Epithelial cell of proximal tubule (primary cell): ENCODE measurements around the gene TMEM256. TPM values are rescaled to one million over a fixed set of nuclear protein-coding genes. Genes with fewer than 3 reads are reported as not detected.

Experiments
- DNase-seq: peaks from one replicate; pipeline ENCODE4 v3.0.0-alpha.2; 2011; ENCODE audit warnings: low read depth
- H3K4me3 ChIP-seq: 2 replicates; pipeline ENCODE4 v1.5.1; 2011; ENCODE audit warnings: low read depth, mild to moderate bottlenecking, low read length
- CTCF ChIP-seq: conservative IDR thresholded peaks from 2 replicates; pipeline ENCODE4 v1.5.1; 2012; ENCODE audit warnings: low read depth, mild to moderate bottlenecking, low read length
- total RNA-seq: library from RNA; depleted of rRNA; stranded (reverse); fragments of >200 nt; gene quantifications from 2 replicates; pipeline ENCODE4 v1.2.3, GENCODE V29; 2015

The TMEM256 gene
- total RNA-seq, 1 donor from 2014 or later = 134 TPM

DNA sequence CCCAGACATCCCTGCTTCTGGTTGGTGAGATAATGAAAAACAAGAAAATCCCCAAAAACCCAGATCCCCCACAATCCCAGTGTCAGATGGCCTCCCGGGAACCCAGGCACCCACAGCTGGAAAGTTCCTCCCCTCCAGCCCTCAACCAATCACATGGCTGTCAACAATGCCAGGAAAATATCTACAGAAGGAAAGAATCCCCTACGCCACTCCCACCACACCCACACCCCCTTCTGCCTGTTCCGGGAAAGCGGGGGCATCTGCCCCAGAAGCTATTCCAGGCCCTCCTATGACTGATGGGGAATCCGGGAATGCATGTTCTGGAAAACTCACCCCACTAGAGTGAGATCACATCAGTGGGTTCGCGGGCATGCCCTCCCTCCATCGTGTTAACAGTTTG is 47.1 kb downstream of the TMEM256 start:
- no peak for TF ChIP-seq CTCF

DNA sequence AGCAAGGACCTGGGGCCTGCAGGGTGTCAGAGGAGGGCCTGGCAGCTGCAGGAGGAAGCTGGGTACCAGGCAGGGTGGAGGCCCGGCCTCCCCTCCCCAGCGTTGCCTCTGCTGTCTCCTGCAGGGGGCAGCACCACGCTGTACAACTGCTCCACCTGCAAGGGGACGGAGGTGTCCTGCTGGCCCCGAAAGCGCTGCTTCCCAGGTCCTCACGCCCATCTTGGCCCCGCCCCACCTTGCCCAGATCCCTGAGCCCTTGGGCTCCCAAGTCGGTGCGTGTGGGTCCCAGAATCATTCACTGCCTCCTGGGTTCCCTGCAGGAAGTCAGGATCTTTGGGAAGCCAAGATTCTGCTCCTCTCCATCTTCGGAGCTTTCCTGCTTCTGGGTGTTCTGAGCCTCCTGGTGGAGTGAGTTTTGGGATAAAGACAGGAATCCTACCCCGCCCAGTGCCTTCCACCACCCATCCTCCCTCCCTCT is 47.8 kb downstream of the TMEM256 start:
- no peak overlapping the region for H3K4me3 ChIP-seq
- DNase-seq = no peak
- TF ChIP-seq CTCF = peak; percentile 88

More for the DNA sequence above, 47.1 kb downstream of the TMEM256 start:
- DNase-seq = no peak
- H3K4me3 ChIP-seq = no peak overlapping the region

DNA sequence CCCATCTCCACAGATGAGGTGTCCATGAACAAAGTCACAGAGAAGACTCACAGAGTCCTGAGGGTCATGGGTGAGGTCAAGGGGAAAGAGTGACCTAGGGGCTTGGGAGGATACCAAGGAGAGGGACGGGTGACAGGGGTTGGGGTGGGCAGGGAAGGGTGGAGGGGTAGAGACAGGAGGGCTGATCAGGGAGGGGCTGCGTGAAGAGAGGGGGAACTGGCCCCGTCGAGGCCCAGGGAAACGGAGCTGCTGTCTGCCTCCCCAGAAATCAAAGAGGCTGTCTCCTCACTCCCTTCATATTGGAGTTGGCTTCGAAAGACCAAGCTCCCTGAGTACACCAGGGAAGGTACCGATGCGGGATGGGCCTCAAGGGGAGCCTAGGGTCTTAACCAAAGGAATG is 48.3 kb downstream of the TMEM256 start:
- DNase-seq = no peak
- TF ChIP-seq CTCF = no peak
- no peak overlapping the region for H3K4me3 ChIP-seq

DNA sequence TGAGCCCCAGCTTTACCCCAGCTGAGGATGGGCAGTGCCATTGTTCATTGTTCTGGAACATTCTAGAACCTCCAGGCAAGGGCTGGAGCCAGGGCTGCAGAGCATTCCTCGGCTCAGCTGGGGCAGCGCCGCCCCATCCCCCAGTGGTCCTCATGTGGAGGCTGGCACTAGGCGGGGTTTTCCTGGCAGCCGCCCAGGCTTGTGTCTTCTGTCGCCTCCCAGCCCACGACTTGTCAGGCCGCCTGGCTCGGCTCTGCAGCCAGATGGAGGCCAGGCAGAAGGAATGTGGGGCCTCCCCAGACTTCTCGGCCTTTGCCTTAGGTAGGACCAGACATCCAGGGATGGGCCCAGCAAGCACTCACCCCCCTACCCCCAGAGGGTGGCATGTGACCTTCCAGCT is 48.8 kb downstream of the TMEM256 start, which contains the start of gene TMEM95:
TMEM95 (plus strand) TSS at position 104 of the 400 bp plus-strand sequence; CDS start at position 153, 49 bp downstream.
- TF ChIP-seq CTCF = no peak
- DNase-seq = no peak
- H3K4me3 ChIP-seq = no peak within 1 kb of the TSS

DNA sequence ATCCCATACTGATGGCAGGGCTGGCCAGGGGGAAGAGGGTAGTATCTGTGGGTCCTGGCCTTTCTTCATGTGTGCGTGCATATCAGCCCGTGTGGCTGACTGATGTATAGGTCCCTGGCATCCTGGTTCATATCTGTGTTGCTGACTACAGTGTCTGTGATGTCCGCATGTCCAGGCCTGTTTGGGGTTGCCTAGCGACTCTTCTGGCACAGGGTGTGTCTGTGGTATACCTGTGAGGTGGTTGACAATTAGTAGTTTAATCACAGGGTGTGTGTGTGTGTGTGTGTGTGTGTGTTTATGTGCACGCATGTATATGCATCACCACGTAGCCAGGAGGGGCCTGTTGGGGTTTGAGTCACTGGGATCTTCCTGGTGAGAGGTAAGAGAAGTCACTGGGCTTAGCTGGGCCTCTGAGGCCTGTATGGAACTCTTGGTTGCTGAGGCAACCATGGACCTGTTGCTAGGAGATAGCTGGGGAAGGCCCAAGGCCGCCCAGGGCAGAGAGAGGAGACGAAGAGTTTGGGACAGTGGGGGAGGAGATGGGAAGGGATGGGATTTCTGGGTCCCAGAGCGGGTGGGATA is 49.5 kb downstream of the TMEM256 start:
- no peak for TF ChIP-seq CTCF
- DNase-seq = no peak
- no peak overlapping the region for H3K4me3 ChIP-seq

Other genes with a start within 250 kb of the TMEM256 start
- gene ASGR1, start 224.7 kb downstream of the TMEM256 start, total RNA-seq = 0.72 and 5.1 TPM in 2 replicates
- gene DLG4, start 184.3 kb downstream of the TMEM256 start, total RNA-seq = 2.6 and 7.8 TPM in 2 replicates
- 320 and 573 TPM in 2 replicates for gene ACADVL, start 184.2 kb downstream of the TMEM256 start, total RNA-seq
- 46.5 and 68.0 TPM in 2 replicates for gene DVL2, start 169.6 kb downstream of the TMEM256 start, total RNA-seq
- 27.1 and 42.8 TPM in 2 replicates for gene PHF23, start 164.6 kb downstream of the TMEM256 start, total RNA-seq
- gene GABARAP, start 161.6 kb downstream of the TMEM256 start, total RNA-seq = 298 and 570 TPM in 2 replicates
- 36.4 and 58.5 TPM in 2 replicates for gene CTDNEP1, start 152.4 kb downstream of the TMEM256 start, total RNA-seq
- gene ELP5, start 151.9 kb downstream of the TMEM256 start, total RNA-seq = 37.0 and 54.8 TPM in 2 replicates
- gene CLDN7, start 141.6 kb downstream of the TMEM256 start, total RNA-seq = 105 and 200 TPM in 2 replicates
- gene SLC2A4, start 122.4 kb downstream of the TMEM256 start, total RNA-seq = 0.23 and 0.36 TPM in 2 replicates
- gene YBX2, start 109.5 kb downstream of the TMEM256 start, total RNA-seq = 0.14 and 0.35 TPM in 2 replicates
- 353 and 817 TPM in 2 replicates for gene EIF5A, start 96.5 kb downstream of the TMEM256 start, total RNA-seq
- gene GPS2, start 88.7 kb downstream of the TMEM256 start, total RNA-seq = 91.5 and 104 TPM in 2 replicates
- gene NEURL4, start 74.8 kb downstream of the TMEM256 start, total RNA-seq = 13.4 and 19.3 TPM in 2 replicates
- gene ACAP1, start 67.6 kb downstream of the TMEM256 start, total RNA-seq = 0.81 and 1.4 TPM in 2 replicates
- gene KCTD11, start 51.9 kb downstream of the TMEM256 start, total RNA-seq = 9.8 and 12.3 TPM in 2 replicates
- gene TMEM95, start 48.9 kb downstream of the TMEM256 start, total RNA-seq = not detected in 2 replicates
- 5.4 and 7.3 TPM in 2 replicates for gene TNK1, start 23.0 kb downstream of the TMEM256 start, total RNA-seq
- 33.0 and 59.0 TPM in 2 replicates for gene PLSCR3, start 9.6 kb downstream of the TMEM256 start, total RNA-seq
- 2.5 and 10.3 TPM in 2 replicates for gene NLGN2, start 3.7 kb upstream of the TMEM256 start, total RNA-seq
- gene SPEM1, start 16.2 kb upstream of the TMEM256 start, total RNA-seq = not detected in 2 replicates
- not detected in 2 replicates for gene SPEM2, start 21.5 kb upstream of the TMEM256 start, total RNA-seq
- gene SPEM3, start 24.8 kb upstream of the TMEM256 start, total RNA-seq = not detected in 2 replicates
- gene TMEM102, start 31.3 kb upstream of the TMEM256 start, total RNA-seq = 24.6 and 25.0 TPM in 2 replicates
- gene FGF11, start 35.4 kb upstream of the TMEM256 start, total RNA-seq = 0.51 and 11.5 TPM in 2 replicates
- 21.3 and 30.7 TPM in 2 replicates for gene CHRNB1, start 41.0 kb upstream of the TMEM256 start, total RNA-seq
- 17.9 and 24.6 TPM in 2 replicates for gene ZBTB4, start 75.5 kb upstream of the TMEM256 start, total RNA-seq
- gene SLC35G6, start 77.3 kb upstream of the TMEM256 start, total RNA-seq = not detected in 2 replicates
- 30.3 and 30.5 TPM in 2 replicates for gene POLR2A, start 80.3 kb upstream of the TMEM256 start, total RNA-seq
- gene TNFSF12, start 145.0 kb upstream of the TMEM256 start, total RNA-seq = 25.2 and 31.8 TPM in 2 replicates
- gene TNFSF13, start 154.7 kb upstream of the TMEM256 start, total RNA-seq = 5.2 and 6.4 TPM in 2 replicates
- 62.9 and 113 TPM in 2 replicates for gene SENP3, start 157.8 kb upstream of the TMEM256 start, total RNA-seq
- gene CD68, start 175.5 kb upstream of the TMEM256 start, total RNA-seq = 10.7 and 16.7 TPM in 2 replicates
- 236 and 272 TPM in 2 replicates for gene MPDU1, start 179.8 kb upstream of the TMEM256 start, total RNA-seq
- gene SOX15, start 186.0 kb upstream of the TMEM256 start, total RNA-seq = 18.7 and 19.0 TPM in 2 replicates
- 49.9 and 53.6 TPM in 2 replicates for gene FXR2, start 210.8 kb upstream of the TMEM256 start, total RNA-seq
- gene SAT2, start 223.7 kb upstream of the TMEM256 start, total RNA-seq = 32.6 and 43.4 TPM in 2 replicates
- not detected in 2 replicates for gene SHBG, start 226.0 kb upstream of the TMEM256 start, total RNA-seq
- gene ATP1B2, start 246.8 kb upstream of the TMEM256 start, total RNA-seq = not detected in 2 replicates